Fibroblast of lung (primary cell): ENCODE data around the gene SLC4A1. TPM values are rescaled to one million over a fixed set of nuclear protein-coding genes. Genes with fewer than 3 reads are reported as not detected.

Source experiments
- DNase-seq, 2 donors: peaks; one replicate each; pipeline versions ENCODE4 v3.0.0 to v3.0.0-alpha.2; 2010; ENCODE audit warnings: low read depth in 2 of 2
- H2AFZ ChIP-seq: 2 replicates; pipeline ENCODE4 v1.5.1; 2012; ENCODE audit warnings: low read length, control low read depth, inconsistent platforms
- H3K27ac ChIP-seq: 2 replicates; pipeline ENCODE4 v1.5.1; 2011; ENCODE audit warnings: low read length, control low read depth; ENCODE audit not compliant: insufficient read depth
- H3K27me3 ChIP-seq: 2 replicates; pipeline ENCODE4 v1.5.1; 2011; ENCODE audit warnings: mild to moderate bottlenecking, low read length; ENCODE audit not compliant: control insufficient read depth, insufficient read depth
- H3K36me3 ChIP-seq: 2 replicates; pipeline ENCODE4 v1.5.1; 2011; ENCODE audit warnings: low read length; ENCODE audit not compliant: control insufficient read depth, insufficient read depth
- H3K4me1 ChIP-seq: 2 replicates; pipeline ENCODE4 v1.5.1; 2011; ENCODE audit warnings: low read length; ENCODE audit not compliant: control insufficient read depth, insufficient read depth; ENCODE audit errors: extremely low read depth
- H3K4me2 ChIP-seq: 2 replicates; pipeline ENCODE4 v1.5.1; 2011; ENCODE audit warnings: low read length, control low read depth; ENCODE audit not compliant: insufficient read depth; ENCODE audit errors: extremely low read depth
- H3K4me3 ChIP-seq, 4 experiments: fragments of 200-600 bp in 1 of 4; sonication (generic) in 1 of 4; replicated peaks in 1 of 4; 2 replicates each; pipeline ENCODE4 v1.5.1; 2011 to 2016; ENCODE audit warnings: low read length in 4 of 4, low read depth in 3 of 4, mild to moderate bottlenecking in 3 of 4, control low read depth in 2 of 4, inconsistent platforms in 1 of 4, mixed read lengths in 1 of 4; ENCODE audit not compliant: insufficient read depth in 1 of 4; ENCODE audit errors: control extremely low read depth in 1 of 4
- H3K79me2 ChIP-seq: 2 replicates; pipeline ENCODE4 v1.5.1; 2012; ENCODE audit warnings: mild to moderate bottlenecking, low read length, inconsistent platforms; ENCODE audit not compliant: control insufficient read depth, insufficient read depth
- H3K9ac ChIP-seq: 2 replicates; pipeline ENCODE4 v1.5.1; 2011; ENCODE audit warnings: mild to moderate bottlenecking, low read length, control low read depth; ENCODE audit not compliant: insufficient read depth
- H3K9me3 ChIP-seq: 2 replicates; pipeline ENCODE4 v1.5.1; 2012; ENCODE audit warnings: low read depth, low read length; ENCODE audit not compliant: control insufficient read depth, insufficient read depth
- H4K20me1 ChIP-seq: 2 replicates; pipeline ENCODE4 v1.5.1; 2011; ENCODE audit warnings: low read length; ENCODE audit not compliant: control insufficient read depth, insufficient read depth; ENCODE audit errors: extremely low read depth
- CTCF ChIP-seq, 2 donors: IDR thresholded peaks in 1 of 2; conservative IDR thresholded peaks in 1 of 2; 1 replicate in 1 of 2; 2 replicates in 1 of 2; pipeline ENCODE4 v1.5.1; 2011 to 2012; ENCODE audit warnings: low read length in 2 of 2, control low read depth in 1 of 2, inconsistent platforms in 1 of 2, low read depth in 1 of 2, mild to moderate bottlenecking in 1 of 2
- EZH2 ChIP-seq: IDR thresholded peaks from 2 replicates; pipeline ENCODE4 v1.5.1; 2012; ENCODE audit warnings: low read length, control low read depth, mild to moderate bottlenecking; ENCODE audit errors: missing control alignments
- polyA plus RNA-seq, 2 donors: library from polyadenylated mRNA; depleted of rRNA in 1 of 2; stranded (reverse) in 1 of 2; unstranded in 1 of 2; fragments of >200 nt; gene quantifications; 2 replicates each; pipeline ENCODE4 v1.2.1, GENCODE V29; 2011 to 2012; ENCODE audit warnings: missing spikeins in 1 of 2
- total RNA-seq: library from RNA; depleted of rRNA; stranded (reverse); fragments of >200 nt; gene quantifications from 2 replicates; pipeline ENCODE4 v1.2.1, GENCODE V29; 2014

Gene SLC4A1
- total and polyA plus RNA-seq, 2 donors (not counting 1 experiment from before 2014, with no cell fraction given): not detected

DNA sequence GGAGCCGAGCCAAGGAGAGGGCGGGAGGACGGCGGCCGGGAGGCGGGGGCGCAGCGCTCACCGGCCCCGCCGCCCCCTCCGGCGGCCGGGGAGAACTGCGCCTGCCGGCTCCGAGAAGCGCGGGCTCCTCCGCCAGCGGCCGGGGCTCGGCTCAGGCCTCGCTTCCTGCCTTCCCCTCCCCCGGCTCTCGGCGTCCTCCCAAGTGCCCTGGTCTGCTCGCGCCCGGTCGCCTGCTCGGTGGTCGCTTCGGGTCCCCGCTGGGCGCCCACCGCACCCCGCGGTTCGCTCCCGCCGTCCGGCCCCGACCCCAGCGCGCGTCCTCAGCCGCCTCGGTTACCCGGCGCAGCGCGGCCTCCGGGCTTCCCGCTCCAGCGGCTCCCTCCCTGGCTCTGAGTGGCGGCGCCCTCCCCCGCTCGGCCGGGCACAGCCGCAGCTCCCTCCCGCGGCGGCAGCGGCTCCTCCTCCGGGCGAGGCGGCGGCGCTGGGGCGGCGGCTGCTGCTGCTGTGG is 48.8 kb downstream of the SLC4A1 start:
- H3K36me3 ChIP-seq: peaks cover 19% of the 10 kb centered on the region
- no peak overlapping the region for H2AFZ ChIP-seq
- no peak overlapping the region for H3K4me2 ChIP-seq

GRCh38 chr17:44218344-44219107 is 49.4 kb downstream of the SLC4A1 start:
- Histone ChIP-seq H4K20me1 (no peaks in the 10 kb centered on the region), H3K27ac (peak overlapping the region; percentile 67), H3K9me3 (no peaks in the 10 kb centered on the region), H3K4me1 (peaks cover 18% of the 10 kb centered on the region), H3K79me2 (peaks cover 33% of the 10 kb centered on the region), H3K9ac (peak overlapping the region; percentile 88), H3K36me3 (peaks cover 24% of the 10 kb centered on the region), H3K27me3 (no peaks in the 10 kb centered on the region), H2AFZ (no peak overlapping the region), H3K4me3 (peak overlapping the region; percentile 37 to 92 (median 70)), H3K4me2 (peak overlapping the region; percentile 98)
- no peak for TF ChIP-seq EZH2
- TF ChIP-seq CTCF (conservative IDR thresholded peaks at IDR 0.05 in 1 of 2, IDR thresholded peaks at IDR 0.05 in 1 of 2; ENCODE audit: low read depth in 1 of 2, low read length in 2 of 2): peak; percentile 32 to 38
- DNase-seq: peak; percentile 86 to 87

More for the DNA sequence above, 48.8 kb downstream of the SLC4A1 start:
- Histone ChIP-seq H3K79me2 (peaks cover 33% of the 10 kb centered on the region), H3K27me3 (no peaks in the 10 kb centered on the region), H3K9me3 (no peaks in the 10 kb centered on the region), H3K4me3 (peak overlapping the region in 2 of 4 experiments; percentile 65 to 92), H4K20me1 (no peaks in the 10 kb centered on the region), H3K4me1 (peaks cover 20% of the 10 kb centered on the region), H3K27ac (peak overlapping the region; percentile 83), H3K9ac (peak overlapping the region; percentile 88)
- peak; percentile 58 to 67 for DNase-seq
- TF ChIP-seq EZH2 (no peak), CTCF (conservative IDR thresholded peaks at IDR 0.05 in 1 of 2, IDR thresholded peaks at IDR 0.05 in 1 of 2; ENCODE audit: low read depth in 1 of 2, low read length in 2 of 2) (peak in 1 of 2 donors; percentile 33)

DNA sequence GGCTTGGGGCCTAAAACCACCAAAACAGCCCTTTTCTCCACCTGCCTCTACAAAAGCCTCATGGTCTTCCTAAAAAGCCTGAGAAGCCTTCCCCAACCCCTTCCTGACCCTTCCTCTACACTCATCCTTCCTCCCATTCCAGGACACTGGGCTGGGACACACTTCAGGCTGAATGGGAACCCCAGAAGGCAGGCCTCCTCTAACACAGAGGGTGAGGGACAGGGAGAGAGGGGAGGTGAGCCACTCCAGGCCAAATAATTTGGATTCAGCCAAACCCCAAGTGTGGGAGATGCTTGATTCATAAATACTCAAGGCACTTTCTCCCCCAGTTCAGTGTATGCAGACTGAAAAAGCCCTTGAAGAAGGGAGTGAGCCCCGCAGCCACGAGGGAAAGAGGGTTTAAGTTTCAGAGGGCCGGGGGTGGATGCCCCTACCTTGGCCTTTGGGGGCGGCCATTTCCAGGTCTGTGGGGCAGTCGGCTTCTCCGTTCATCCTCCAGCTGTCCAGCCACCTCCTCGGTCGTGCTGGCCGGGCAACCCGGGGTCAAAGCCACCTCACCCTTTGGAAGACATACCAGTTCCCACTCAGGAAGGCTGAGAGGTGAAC is 50.1 kb downstream of the SLC4A1 start:
- Histone ChIP-seq H3K4me1 (peaks cover 12% of the 10 kb centered on the region), H3K9ac (peak overlapping the region; percentile 40), H3K4me2 (peak overlapping the region; percentile 98), H2AFZ (no peak overlapping the region), H3K4me3 (peak overlapping the region; percentile 37 to 92 (median 70)), H3K27ac (peak overlapping the region; percentile 67), H4K20me1 (no peaks in the 10 kb centered on the region), H3K36me3 (peaks cover 26% of the 10 kb centered on the region), H3K27me3 (no peaks in the 10 kb centered on the region), H3K79me2 (peaks cover 33% of the 10 kb centered on the region), H3K9me3 (no peaks in the 10 kb centered on the region)
- no peak for DNase-seq
- TF ChIP-seq CTCF (conservative IDR thresholded peaks at IDR 0.05 in 1 of 2, IDR thresholded peaks at IDR 0.05 in 1 of 2; ENCODE audit: low read depth in 1 of 2, low read length in 2 of 2) (no peak), EZH2 (no peak)
